Omental fat pad (tissue), 4 donors: ENCODE data around the gene KCNIP3. TPM values are rescaled to one million over a fixed set of nuclear protein-coding genes. Genes with fewer than 3 reads are reported as not detected.

Source experiments
- ATAC-seq: fragments of 150-250 bp; one replicate; pipeline ENCODE4 v1.9.1; 2016; ENCODE audit warnings: mild to moderate bottlenecking, moderate library complexity; ENCODE audit not compliant: low FRiP score
- DNase-seq: peaks from one replicate; pipeline ENCODE4 v3.0.0-alpha.2; 2019; ENCODE audit warnings: low spot score
- CTCF ChIP-seq, 3 donors: fragments of 450-650 bp; IDR thresholded peaks; one replicate each; pipeline ENCODE4 v1.5.1; 2016 to 2017; ENCODE audit warnings: antibody characterized with exemption in 3 of 3, mild to moderate bottlenecking in 3 of 3, moderate library complexity in 2 of 3
- total RNA-seq, 4 donors: library from RNA; depleted of rRNA; stranded (reverse); fragments of >200 nt; gene quantifications; one replicate each; pipeline ENCODE4 v1.1.0, GENCODE V29; 2016

KCNIP3 gene
- total RNA-seq, 4 donors from 2014 or later, result 5.5 to 37.4 (median 7.1) TPM

- no peak for DNase-seq
- TF ChIP-seq CTCF (IDR thresholded peaks at IDR 0.05), result no peak
- no peak for ATAC-seq
Observed at GRCh38 chr2:95323347-95324155, 26.4 kb downstream of the KCNIP3 start.

- ATAC-seq (no peak), DNase-seq (no peak)
- TF ChIP-seq CTCF (IDR thresholded peaks at IDR 0.05), result no peak
Observed at GRCh38 chr2:95325026-95325425, 27.9 kb downstream of the KCNIP3 start.

GRCh38 chr2:95325590-95326432 is 28.7 kb downstream of the KCNIP3 start:
- DNase-seq (no peak), ATAC-seq (no peak)
- no peak for TF ChIP-seq CTCF (IDR thresholded peaks at IDR 0.05)

DNA sequence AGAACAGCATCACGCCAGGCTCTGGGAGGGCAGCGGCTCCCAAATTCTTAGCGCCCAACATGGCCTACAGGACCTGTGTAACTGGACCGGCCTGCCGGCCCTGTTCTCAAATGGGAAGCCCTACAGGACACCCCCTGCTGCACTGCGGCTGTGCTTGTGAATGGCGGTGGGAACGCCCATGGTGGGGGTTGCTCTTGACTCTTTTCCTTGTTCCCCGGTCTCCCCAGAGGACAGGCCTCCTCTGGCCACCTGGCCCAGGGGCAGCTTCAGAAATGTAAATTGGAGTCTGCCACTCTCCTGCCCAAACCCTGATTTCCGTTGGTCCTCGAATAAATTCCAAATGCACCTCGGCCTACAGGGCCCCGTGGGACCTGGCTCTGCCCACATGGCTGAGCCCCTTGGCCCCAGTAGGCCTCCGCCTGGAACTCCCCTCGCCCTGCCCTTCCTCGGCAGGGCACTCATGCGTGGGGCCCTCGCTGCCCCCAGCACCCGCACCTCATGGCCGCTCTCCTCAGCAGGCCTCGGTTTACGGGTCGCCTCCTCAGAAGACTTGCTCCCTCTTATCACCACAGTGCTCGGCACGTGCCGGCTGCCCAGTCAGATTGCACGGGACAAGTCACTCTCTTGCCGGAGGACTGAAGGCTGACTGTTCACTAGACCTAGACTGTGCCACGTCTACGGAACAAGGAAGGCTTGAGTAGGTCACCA is 29.4 kb downstream of the KCNIP3 start:
- DNase-seq (no peak), ATAC-seq (no peak)
- TF ChIP-seq CTCF (IDR thresholded peaks at IDR 0.05), result no peak

DNA sequence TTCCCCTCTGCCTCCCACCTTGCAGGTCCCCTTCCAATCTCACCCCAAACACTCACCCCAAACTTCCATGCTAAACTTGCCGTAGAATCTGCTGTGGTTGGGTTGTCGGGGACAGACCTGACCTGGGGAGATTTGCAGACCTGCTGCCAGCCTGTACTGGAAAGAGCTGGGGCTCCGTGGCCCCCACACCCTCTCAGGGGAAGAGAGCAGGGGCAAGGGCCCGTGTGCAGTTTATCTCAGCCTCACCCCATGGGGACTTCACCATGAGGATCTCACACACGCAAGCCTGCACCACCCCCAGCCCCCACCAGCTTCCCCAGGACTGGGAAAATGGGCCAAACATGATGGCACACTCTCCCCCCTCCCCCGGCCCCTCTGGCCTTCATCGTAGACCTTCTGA is 30.7 kb downstream of the KCNIP3 start:
- TF ChIP-seq CTCF (IDR thresholded peaks at IDR 0.05), result no peak
- no peak for DNase-seq
- no peak for ATAC-seq

GRCh38 chr2:95328358-95329125 is 31.4 kb downstream of the KCNIP3 start:
- no peak for DNase-seq
- no peak for ATAC-seq
- no peak for TF ChIP-seq CTCF (IDR thresholded peaks at IDR 0.05)
